SU-DHL-6 (cell line): Measurements from ENCODE around the gene ZP3.
"Not testable (repeated sequence)": the region's sequence is repeated elsewhere in the genome, so short reads cannot be mapped to it uniquely, and the experiment has no call there.

Experiments used
- H2AFZ ChIP-seq: fragments of 200-600 bp; sonication (generic); 2 replicates; pipeline ENCODE4 v1.6.1; 2014; ENCODE audit warnings: low read depth, mild to moderate bottlenecking, moderate library complexity, mixed read lengths, antibody characterized with exemption, low read length; ENCODE audit not compliant: severe bottlenecking
- H3F3A ChIP-seq: fragments of 200-600 bp; shearing (Covaris generic); 2 replicates; pipeline ENCODE4 v1.6.0; 2016; ENCODE audit warnings: antibody characterized with exemption, mild to moderate bottlenecking; ENCODE audit not compliant: insufficient read depth
- H3K27ac ChIP-seq: fragments of 200-600 bp; sonication (generic); 2 replicates; pipeline ENCODE4 v1.5.1; 2016; ENCODE audit warnings: low read depth, mild to moderate bottlenecking, low read length, moderate library complexity, mixed read lengths
- H3K27me3 ChIP-seq: fragments of 200-600 bp; sonication (generic), shearing (Covaris generic); 2 replicates; pipeline ENCODE4 v1.6.0; 2014; ENCODE audit warnings: mild to moderate bottlenecking, low read length
- H3K36me3 ChIP-seq: fragments of 200-600 bp; sonication (generic); 2 replicates; pipeline ENCODE4 v1.6.1; 2014; ENCODE audit warnings: mild to moderate bottlenecking, low read length, mixed read lengths
- H3K4me2 ChIP-seq: fragments of 300-600, 200-600 bp; shearing (Covaris generic), sonication (generic); 2 replicates; pipeline ENCODE4 v1.6.0; 2014; ENCODE audit warnings: low read length, low read depth, mild to moderate bottlenecking; ENCODE audit not compliant: poor library complexity, severe bottlenecking
- H3K4me3 ChIP-seq: fragments of 200-600 bp; sonication (generic); 2 replicates; pipeline ENCODE4 v1.5.1; 2014; ENCODE audit warnings: antibody characterized with exemption, low read length, mild to moderate bottlenecking, mixed read lengths; ENCODE audit not compliant: insufficient read depth, poor library complexity, severe bottlenecking
- H3K79me2 ChIP-seq: fragments of 200-600 bp; sonication (generic); 2 replicates; pipeline ENCODE4 v1.6.1; 2014; ENCODE audit warnings: mild to moderate bottlenecking, low read length, moderate library complexity; ENCODE audit not compliant: insufficient read depth
- H3K9ac ChIP-seq: fragments of 200-600 bp; sonication (generic); 2 replicates; pipeline ENCODE4 v1.7.0; 2014; ENCODE audit warnings: mild to moderate bottlenecking, low read length
- H3K9me2 ChIP-seq: fragments of 200-600 bp; sonication (generic); replicated peaks from 2 replicates; pipeline ENCODE4 v1.6.1; 2014; ENCODE audit warnings: low read length; ENCODE audit not compliant: insufficient read depth
- H3K9me3 ChIP-seq: fragments of 200-600 bp; sonication (generic); 2 replicates; pipeline ENCODE4 v1.6.1; 2014; ENCODE audit warnings: low read length, mixed read lengths; ENCODE audit not compliant: insufficient read depth
- H4K20me1 ChIP-seq: fragments of 200-600 bp; sonication (generic); 2 replicates; pipeline ENCODE4 v1.6.1; 2014; ENCODE audit warnings: low read depth, mild to moderate bottlenecking, antibody characterized with exemption, low read length, moderate library complexity, mixed read lengths
- EZH2phosphoT487 ChIP-seq: fragments of 200-600 bp; sonication (generic), shearing (Covaris generic); conservative IDR thresholded peaks from 2 replicates; pipeline ENCODE4 v1.6.1; 2018; ENCODE audit warnings: mild to moderate bottlenecking, antibody characterized with exemption, low read length, moderate library complexity, mixed read lengths
- TF ChIP-seq, protein P1 (sequence below): fragments of 200-600 bp; sonication (generic); IDR thresholded peaks from one replicate; pipeline ENCODE4 v1.5.1; 2017; ENCODE audit warnings: antibody characterized with exemption, mild to moderate bottlenecking, low read length, moderate library complexity; ENCODE audit not compliant: insufficient read depth, poor library complexity, severe bottlenecking

Gene ZP3

DNA sequence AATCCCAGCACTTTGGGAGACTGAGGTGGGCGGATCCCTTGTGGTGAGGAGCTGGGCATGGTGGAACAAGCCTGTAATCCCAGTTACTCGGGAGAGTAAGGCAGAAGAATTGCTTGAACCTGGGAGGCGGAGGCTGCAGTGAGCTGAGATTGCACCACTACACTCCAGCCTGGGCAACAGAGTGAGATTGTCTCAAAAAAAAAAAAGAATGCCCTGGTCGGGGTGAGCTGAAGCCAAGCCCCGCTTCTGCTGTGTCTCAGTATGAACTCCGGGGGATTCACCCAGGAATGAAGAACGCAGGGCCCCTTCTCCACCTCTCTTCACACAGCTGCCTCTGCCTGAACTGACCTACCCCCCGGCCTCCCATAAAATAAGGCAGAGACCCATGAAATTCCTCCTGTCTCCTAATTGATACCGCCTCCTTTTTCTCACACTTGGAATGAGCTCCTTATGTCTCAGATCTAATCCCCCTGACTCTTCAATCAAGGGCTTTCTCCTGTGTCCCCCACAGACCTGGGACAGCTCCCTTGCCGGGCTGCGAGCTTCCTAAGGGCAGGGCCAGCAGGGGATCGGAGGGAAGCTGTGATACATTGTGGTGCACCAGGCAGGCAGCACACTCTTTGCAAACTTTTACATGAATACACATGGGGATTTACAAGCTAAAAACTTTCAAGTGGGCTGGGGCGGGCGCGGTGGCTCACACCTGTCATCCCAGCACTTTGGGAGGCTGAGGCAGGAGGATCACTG, 911 bp upstream of the ZP3 start:
- H3K79me2 ChIP-seq, result no peaks in the 10 kb centered on the region
- no peak overlapping the region for H3K4me3 ChIP-seq
- no peaks in the 10 kb centered on the region for H3K36me3 ChIP-seq
- peaks cover 6% of the 10 kb centered on the region; the same call in 1 of the 2 replicates for H3F3A ChIP-seq
- H2AFZ ChIP-seq, result no peak overlapping the region
- H3K9ac ChIP-seq, result no peak overlapping the region
- no peaks in the 10 kb centered on the region for H3K9me2 ChIP-seq
- H3K27ac ChIP-seq, result no peak overlapping the region
- TF ChIP-seq EZH2phosphoT487, result no peak
- TF ChIP-seq, protein P1, sequence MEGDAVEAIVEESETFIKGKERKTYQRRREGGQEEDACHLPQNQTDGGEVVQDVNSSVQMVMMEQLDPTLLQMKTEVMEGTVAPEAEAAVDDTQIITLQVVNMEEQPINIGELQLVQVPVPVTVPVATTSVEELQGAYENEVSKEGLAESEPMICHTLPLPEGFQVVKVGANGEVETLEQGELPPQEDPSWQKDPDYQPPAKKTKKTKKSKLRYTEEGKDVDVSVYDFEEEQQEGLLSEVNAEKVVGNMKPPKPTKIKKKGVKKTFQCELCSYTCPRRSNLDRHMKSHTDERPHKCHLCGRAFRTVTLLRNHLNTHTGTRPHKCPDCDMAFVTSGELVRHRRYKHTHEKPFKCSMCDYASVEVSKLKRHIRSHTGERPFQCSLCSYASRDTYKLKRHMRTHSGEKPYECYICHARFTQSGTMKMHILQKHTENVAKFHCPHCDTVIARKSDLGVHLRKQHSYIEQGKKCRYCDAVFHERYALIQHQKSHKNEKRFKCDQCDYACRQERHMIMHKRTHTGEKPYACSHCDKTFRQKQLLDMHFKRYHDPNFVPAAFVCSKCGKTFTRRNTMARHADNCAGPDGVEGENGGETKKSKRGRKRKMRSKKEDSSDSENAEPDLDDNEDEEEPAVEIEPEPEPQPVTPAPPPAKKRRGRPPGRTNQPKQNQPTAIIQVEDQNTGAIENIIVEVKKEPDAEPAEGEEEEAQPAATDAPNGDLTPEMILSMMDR, result no peak
- H4K20me1 ChIP-seq, result no peaks in the 10 kb centered on the region
- no peak overlapping the region for H3K4me2 ChIP-seq
- H3K27me3 ChIP-seq, result no peaks in the 10 kb centered on the region
- no peaks in the 10 kb centered on the region for H3K9me3 ChIP-seq

DNA sequence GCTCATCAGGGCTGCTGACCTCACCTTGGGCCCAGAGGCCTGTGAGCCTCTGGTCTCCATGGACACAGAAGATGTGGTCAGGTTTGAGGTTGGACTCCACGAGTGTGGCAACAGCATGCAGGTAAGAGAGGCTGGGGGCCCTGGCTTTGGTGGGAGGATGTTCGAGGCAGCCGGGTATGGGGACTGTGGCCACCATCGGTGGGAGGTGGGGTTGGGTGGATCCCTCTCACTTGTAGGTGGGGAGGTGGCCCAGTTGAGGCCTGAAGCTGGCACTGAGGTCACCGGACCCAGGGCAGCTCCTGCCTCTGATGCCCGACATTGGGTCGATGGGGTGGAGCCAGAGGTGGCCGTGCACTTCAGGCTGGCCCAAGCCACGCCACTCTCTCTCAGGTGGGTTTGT, 406 bp downstream of the ZP3 start:
- Histone ChIP-seq H3K79me2 (no peaks in the 10 kb centered on the region), H4K20me1 (no peaks in the 10 kb centered on the region), H3F3A (no peaks in the 10 kb centered on the region), H3K27ac (no peak overlapping the region), H3K9me3 (no peaks in the 10 kb centered on the region), H3K4me2 (no peak overlapping the region), H3K36me3 (no peaks in the 10 kb centered on the region), H2AFZ (no peak overlapping the region), H3K27me3 (no peaks in the 10 kb centered on the region), H3K9ac (no peak overlapping the region), H3K4me3 (no peak overlapping the region), H3K9me2 (no peaks in the 10 kb centered on the region)
- TF ChIP-seq, protein P1, result no peak
- no peak for TF ChIP-seq EZH2phosphoT487

DNA sequence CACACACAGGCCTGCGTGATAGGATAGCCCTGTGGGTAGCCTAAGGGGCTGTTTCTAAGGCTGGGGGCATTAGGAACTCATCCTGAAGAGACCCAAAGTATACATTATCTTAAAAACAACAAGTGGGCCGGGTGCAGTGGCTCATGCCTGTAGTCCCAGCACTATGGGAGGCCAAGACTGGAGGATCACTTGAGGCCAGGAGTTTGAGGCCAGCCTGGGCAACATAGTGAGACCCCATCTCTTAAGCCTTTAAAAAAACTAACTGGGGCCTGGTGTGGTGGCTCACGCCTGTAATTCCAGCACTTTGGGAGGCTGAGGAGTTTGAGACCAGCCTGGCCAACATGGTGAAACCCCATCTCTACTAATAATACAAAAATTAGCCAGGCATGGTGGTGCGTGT, 808 bp downstream of the ZP3 start:
- not testable (repeated sequence) for H3K4me3 ChIP-seq, H3K4me2 ChIP-seq, H3K9ac ChIP-seq, H3K27me3 ChIP-seq, H3K27ac ChIP-seq, H3K79me2 ChIP-seq, H3K9me2 ChIP-seq, H3F3A ChIP-seq, H3K36me3 ChIP-seq, H2AFZ ChIP-seq, H3K9me3 ChIP-seq, H4K20me1 ChIP-seq

GRCh38 chr7:76426246-76426645, 1.5 kb downstream of the ZP3 start:
- Histone ChIP-seq H3K27ac (no peak overlapping the region), H3K9me2 (no peaks in the 10 kb centered on the region), H3K36me3 (no peaks in the 10 kb centered on the region), H4K20me1 (no peaks in the 10 kb centered on the region), H3K79me2 (no peaks in the 10 kb centered on the region), H3K4me2 (no peak overlapping the region), H3K9me3 (no peaks in the 10 kb centered on the region), H2AFZ (no peak overlapping the region), H3K4me3 (no peak overlapping the region), H3K27me3 (no peaks in the 10 kb centered on the region), H3K9ac (no peak overlapping the region), H3F3A (no peaks in the 10 kb centered on the region)
- TF ChIP-seq, protein P1, result no peak
- no peak for TF ChIP-seq EZH2phosphoT487
